Measurements from ENCODE around the gene POU2AF3.

POU2AF3 gene

DNA sequence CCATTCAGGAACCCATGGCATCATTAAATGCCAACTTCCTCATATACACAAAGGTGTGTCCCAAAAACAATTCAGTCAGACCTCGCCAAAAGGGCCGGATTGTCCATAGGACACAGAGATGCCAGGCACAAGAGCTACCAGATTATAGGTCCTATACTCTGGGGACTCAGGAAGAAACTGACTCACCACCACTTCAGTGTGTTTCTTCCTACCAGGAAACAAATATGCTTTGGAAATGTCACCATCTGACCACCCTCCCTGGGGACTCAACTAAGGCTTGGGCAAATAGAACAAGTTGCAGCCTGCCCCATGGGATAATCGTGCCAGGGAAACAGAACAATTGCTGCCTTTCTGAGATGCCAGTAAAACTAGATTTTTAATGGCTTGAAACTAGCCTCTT, 11.7 kb downstream of the POU2AF3 start:
- Histone ChIP-seq H3K4me2 (ENCODE audit: low read depth, low read length, poor library complexity, severe bottlenecking) (no peak overlapping the region), H3K36me3 (ENCODE audit: insufficient read depth, low read length) (no peaks in the 10 kb centered on the region), H3K4me3 (ENCODE audit: low read length, poor library complexity, severe bottlenecking) (no peak overlapping the region), H3F3A (ENCODE audit: low read depth) (no peaks in the 10 kb centered on the region), H3K9ac (ENCODE audit: low read depth, low read length, poor library complexity, severe bottlenecking) (no peak overlapping the region), H3K4me1 (ENCODE audit: insufficient read depth, low read length, poor library complexity, severe bottlenecking) (no peaks in the 10 kb centered on the region), H3K9me2 (replicated peaks; ENCODE audit: low read depth, low read length) (no peaks in the 10 kb centered on the region), H3K79me2 (ENCODE audit: insufficient read depth, low read length) (no peaks in the 10 kb centered on the region), H3K9me3 (ENCODE audit: insufficient read depth, low read depth, low read length) (no peaks in the 10 kb centered on the region), H3K27me3 (ENCODE audit: insufficient read depth, low read length, poor library complexity, severe bottlenecking) (no peaks in the 10 kb centered on the region), H4K20me1 (ENCODE audit: insufficient read depth, low read length, poor library complexity, severe bottlenecking) (no peaks in the 10 kb centered on the region), H2AFZ (ENCODE audit: low read length) (no peak overlapping the region)
- no peak for TF ChIP-seq EZH2phosphoT487 (IDR thresholded peaks at IDR 0.05; ENCODE audit: borderline replicate concordance)
- TF ChIP-seq, protein P1, sequence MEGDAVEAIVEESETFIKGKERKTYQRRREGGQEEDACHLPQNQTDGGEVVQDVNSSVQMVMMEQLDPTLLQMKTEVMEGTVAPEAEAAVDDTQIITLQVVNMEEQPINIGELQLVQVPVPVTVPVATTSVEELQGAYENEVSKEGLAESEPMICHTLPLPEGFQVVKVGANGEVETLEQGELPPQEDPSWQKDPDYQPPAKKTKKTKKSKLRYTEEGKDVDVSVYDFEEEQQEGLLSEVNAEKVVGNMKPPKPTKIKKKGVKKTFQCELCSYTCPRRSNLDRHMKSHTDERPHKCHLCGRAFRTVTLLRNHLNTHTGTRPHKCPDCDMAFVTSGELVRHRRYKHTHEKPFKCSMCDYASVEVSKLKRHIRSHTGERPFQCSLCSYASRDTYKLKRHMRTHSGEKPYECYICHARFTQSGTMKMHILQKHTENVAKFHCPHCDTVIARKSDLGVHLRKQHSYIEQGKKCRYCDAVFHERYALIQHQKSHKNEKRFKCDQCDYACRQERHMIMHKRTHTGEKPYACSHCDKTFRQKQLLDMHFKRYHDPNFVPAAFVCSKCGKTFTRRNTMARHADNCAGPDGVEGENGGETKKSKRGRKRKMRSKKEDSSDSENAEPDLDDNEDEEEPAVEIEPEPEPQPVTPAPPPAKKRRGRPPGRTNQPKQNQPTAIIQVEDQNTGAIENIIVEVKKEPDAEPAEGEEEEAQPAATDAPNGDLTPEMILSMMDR (conservative IDR thresholded peaks at IDR 0.05; ENCODE audit: low read length), result no peak

GRCh38 chr11:111310723-111311122, 12.4 kb downstream of the POU2AF3 start:
- no peaks in the 10 kb centered on the region for H3K9me2 ChIP-seq (replicated peaks; ENCODE audit: low read depth, low read length)
- H2AFZ ChIP-seq (ENCODE audit: low read length), result no peak overlapping the region
- TF ChIP-seq EZH2phosphoT487 (IDR thresholded peaks at IDR 0.05; ENCODE audit: borderline replicate concordance), result no peak
- TF ChIP-seq, protein P1 (conservative IDR thresholded peaks at IDR 0.05; ENCODE audit: low read length), result no peak
- H3K79me2 ChIP-seq (ENCODE audit: insufficient read depth, low read length), result no peaks in the 10 kb centered on the region
- H3K27me3 ChIP-seq (ENCODE audit: insufficient read depth, low read length, poor library complexity, severe bottlenecking), result no peaks in the 10 kb centered on the region
- no peak overlapping the region for H3K9ac ChIP-seq (ENCODE audit: low read depth, low read length, poor library complexity, severe bottlenecking)
- H4K20me1 ChIP-seq (ENCODE audit: insufficient read depth, low read length, poor library complexity, severe bottlenecking), result no peaks in the 10 kb centered on the region
- no peaks in the 10 kb centered on the region for H3K36me3 ChIP-seq (ENCODE audit: insufficient read depth, low read length)
- no peaks in the 10 kb centered on the region for H3K4me1 ChIP-seq (ENCODE audit: insufficient read depth, low read length, poor library complexity, severe bottlenecking)
- no peaks in the 10 kb centered on the region for H3K9me3 ChIP-seq (ENCODE audit: insufficient read depth, low read depth, low read length)
- no peak overlapping the region for H3K4me3 ChIP-seq (ENCODE audit: low read length, poor library complexity, severe bottlenecking)
- H3F3A ChIP-seq (ENCODE audit: low read depth), result no peaks in the 10 kb centered on the region
- H3K4me2 ChIP-seq (ENCODE audit: low read depth, low read length, poor library complexity, severe bottlenecking), result no peak overlapping the region

- no peaks in the 10 kb centered on the region for H3K36me3 ChIP-seq (ENCODE audit: insufficient read depth, low read length)
- no peaks in the 10 kb centered on the region for H3K79me2 ChIP-seq (ENCODE audit: insufficient read depth, low read length)
- H3K9me2 ChIP-seq (replicated peaks; ENCODE audit: low read depth, low read length), result no peaks in the 10 kb centered on the region
- H3K9ac ChIP-seq (ENCODE audit: low read depth, low read length, poor library complexity, severe bottlenecking), result no peak overlapping the region
- H4K20me1 ChIP-seq (ENCODE audit: insufficient read depth, low read length, poor library complexity, severe bottlenecking), result no peaks in the 10 kb centered on the region
- H3K9me3 ChIP-seq (ENCODE audit: insufficient read depth, low read depth, low read length), result no peaks in the 10 kb centered on the region
- no peaks in the 10 kb centered on the region for H3K27me3 ChIP-seq (ENCODE audit: insufficient read depth, low read length, poor library complexity, severe bottlenecking)
- H3K4me1 ChIP-seq (ENCODE audit: insufficient read depth, low read length, poor library complexity, severe bottlenecking), result no peaks in the 10 kb centered on the region
- no peak overlapping the region for H3K4me2 ChIP-seq (ENCODE audit: low read depth, low read length, poor library complexity, severe bottlenecking)
- TF ChIP-seq, protein P1 (conservative IDR thresholded peaks at IDR 0.05; ENCODE audit: low read length), result no peak
- TF ChIP-seq EZH2phosphoT487 (IDR thresholded peaks at IDR 0.05; ENCODE audit: borderline replicate concordance), result no peak
- H2AFZ ChIP-seq (ENCODE audit: low read length), result no peak overlapping the region
- H3K4me3 ChIP-seq (ENCODE audit: low read length, poor library complexity, severe bottlenecking), result no peak overlapping the region
- H3F3A ChIP-seq (ENCODE audit: low read depth), result no peaks in the 10 kb centered on the region
Observed at GRCh38 chr11:111312076-111312475, 13.7 kb downstream of the POU2AF3 start.

Data from Loucy (cell line).